ENCODE results near the gene SLC5A4.

The SLC5A4 gene

DNA sequence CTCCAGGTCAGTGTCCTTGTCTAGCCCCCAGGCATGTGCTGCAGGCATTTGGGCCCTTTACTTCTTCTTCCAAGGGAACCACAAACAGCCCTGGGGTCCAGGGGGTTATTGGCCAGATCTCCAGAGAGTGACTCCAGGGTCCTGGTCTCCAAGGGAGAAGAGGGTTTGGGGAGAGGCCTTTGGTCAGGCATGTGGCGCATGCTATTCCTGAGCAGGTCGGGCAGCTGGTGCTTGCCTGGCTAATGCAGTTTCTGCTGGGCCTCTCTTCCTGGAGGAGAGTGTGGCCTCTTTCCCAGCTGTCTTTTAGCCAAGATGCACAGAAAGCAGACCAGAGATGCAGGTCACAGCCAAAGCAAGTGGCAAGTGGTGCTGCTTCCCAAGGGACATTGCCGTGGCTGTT lies 46.5 kb downstream of the SLC5A4 start:
- Histone ChIP-seq H3K36me3 (ENCODE audit: control insufficient read depth, insufficient read depth, low read length) (no peaks in the 10 kb centered on the region), H3K9me3 (ENCODE audit: control insufficient read depth, low read length) (no peaks in the 10 kb centered on the region), H3K4me3 (ENCODE audit: insufficient read depth, low read depth, low read length, poor library complexity, severe bottlenecking) (no peak overlapping the region), H3K4me1 (ENCODE audit: control insufficient read depth, insufficient read depth, low read length, poor library complexity, severe bottlenecking) (peaks cover 14% of the 10 kb centered on the region), H3K27ac (ENCODE audit: insufficient read depth, low read length, poor library complexity, severe bottlenecking) (no peak overlapping the region), H3K27me3 (replicated peaks; ENCODE audit: control insufficient read depth, insufficient read depth, low read length, poor library complexity, severe bottlenecking) (no peaks in the 10 kb centered on the region)
- no peak for DNase-seq

DNA sequence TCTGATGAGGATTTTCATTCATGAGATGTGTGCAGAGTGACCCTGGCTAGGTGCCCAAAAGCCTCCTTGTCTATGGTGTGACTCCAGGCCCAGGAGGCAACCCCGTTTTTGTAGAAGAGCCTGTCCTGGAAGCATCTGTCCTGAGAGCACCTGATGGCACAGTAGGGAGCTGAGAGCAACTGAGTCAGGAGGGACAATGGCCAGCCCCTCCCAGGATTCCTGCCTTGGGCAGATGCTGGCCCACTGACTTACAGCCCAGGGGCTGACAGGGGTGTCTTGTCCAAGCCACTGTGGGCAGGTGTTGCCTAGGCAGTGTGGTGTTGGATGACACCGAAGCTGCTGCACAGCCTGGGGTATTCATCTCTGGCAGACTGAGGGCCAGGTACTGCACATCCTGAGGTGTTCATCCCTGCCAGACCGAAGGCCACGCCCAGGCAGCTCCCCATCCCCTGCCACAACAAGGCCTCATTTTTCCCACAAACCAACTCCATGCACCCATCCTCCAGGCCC lies 47.1 kb downstream of the SLC5A4 start:
- no peak overlapping the region for H3K4me3 ChIP-seq (ENCODE audit: insufficient read depth, low read depth, low read length, poor library complexity, severe bottlenecking)
- H3K27me3 ChIP-seq (replicated peaks; ENCODE audit: control insufficient read depth, insufficient read depth, low read length, poor library complexity, severe bottlenecking), result no peaks in the 10 kb centered on the region
- no peaks in the 10 kb centered on the region for H3K36me3 ChIP-seq (ENCODE audit: control insufficient read depth, insufficient read depth, low read length)
- no peak overlapping the region for H3K27ac ChIP-seq (ENCODE audit: insufficient read depth, low read length, poor library complexity, severe bottlenecking)
- no peaks in the 10 kb centered on the region for H3K9me3 ChIP-seq (ENCODE audit: control insufficient read depth, low read length)
- peaks cover 20% of the 10 kb centered on the region for H3K4me1 ChIP-seq (ENCODE audit: control insufficient read depth, insufficient read depth, low read length, poor library complexity, severe bottlenecking)
- no peak for DNase-seq

DNA sequence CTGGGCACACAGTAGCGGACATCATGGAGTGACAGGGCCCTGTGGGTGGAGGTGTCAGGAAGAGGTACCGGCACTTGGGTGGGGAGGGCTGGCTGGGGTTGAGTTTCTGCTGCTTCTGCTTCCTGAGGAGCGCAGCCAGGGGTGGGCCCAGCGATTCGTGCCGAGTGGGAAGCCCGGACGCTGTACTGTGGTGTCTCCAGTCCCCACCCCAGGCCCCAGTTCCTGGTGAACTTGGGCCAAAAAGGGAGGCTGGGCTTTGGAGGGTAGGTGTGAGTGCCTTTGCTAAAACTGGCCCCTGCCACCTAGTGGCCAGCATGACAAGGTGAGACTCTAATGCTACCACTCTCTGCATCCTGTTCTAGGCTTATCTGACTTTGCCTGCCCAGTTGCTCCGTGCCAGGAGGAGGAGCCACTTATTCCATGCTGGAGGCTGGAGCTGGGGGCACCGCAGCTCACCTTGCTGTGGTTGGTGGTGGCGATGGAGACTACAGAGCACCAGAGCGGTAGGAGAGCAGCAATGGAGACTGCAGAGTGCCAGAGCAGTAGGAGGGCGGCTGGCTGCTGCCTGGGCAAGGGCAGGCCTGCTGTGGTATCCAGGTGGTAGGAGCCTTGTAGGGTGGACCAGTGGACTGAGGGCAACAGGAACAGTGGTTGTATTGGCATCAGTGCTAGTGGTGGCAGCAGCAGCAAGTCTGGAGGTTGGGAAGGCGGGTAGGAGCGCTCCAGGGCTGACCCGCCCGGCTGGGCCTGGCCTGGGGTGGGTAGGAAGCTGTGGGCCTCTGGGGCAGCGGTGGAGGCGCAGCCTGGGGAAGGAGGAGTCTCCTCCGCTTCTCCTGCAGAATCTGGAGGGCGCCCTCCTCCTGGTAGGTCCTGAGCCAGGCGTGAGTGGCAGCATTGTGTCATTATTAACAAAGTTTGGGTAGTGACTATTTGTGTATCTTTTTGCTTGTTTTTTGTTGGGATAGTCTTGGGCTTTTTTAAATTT lies 48.1 kb downstream of the SLC5A4 start:
- Histone ChIP-seq H3K4me3 (ENCODE audit: insufficient read depth, low read depth, low read length, poor library complexity, severe bottlenecking) (no peak overlapping the region), H3K36me3 (ENCODE audit: control insufficient read depth, insufficient read depth, low read length) (no peaks in the 10 kb centered on the region), H3K27ac (ENCODE audit: insufficient read depth, low read length, poor library complexity, severe bottlenecking) (no peak overlapping the region), H3K4me1 (ENCODE audit: control insufficient read depth, insufficient read depth, low read length, poor library complexity, severe bottlenecking) (peaks cover 29% of the 10 kb centered on the region), H3K27me3 (replicated peaks; ENCODE audit: control insufficient read depth, insufficient read depth, low read length, poor library complexity, severe bottlenecking) (no peaks in the 10 kb centered on the region), H3K9me3 (ENCODE audit: control insufficient read depth, low read length) (no peaks in the 10 kb centered on the region)
- DNase-seq, result no peak

DNA sequence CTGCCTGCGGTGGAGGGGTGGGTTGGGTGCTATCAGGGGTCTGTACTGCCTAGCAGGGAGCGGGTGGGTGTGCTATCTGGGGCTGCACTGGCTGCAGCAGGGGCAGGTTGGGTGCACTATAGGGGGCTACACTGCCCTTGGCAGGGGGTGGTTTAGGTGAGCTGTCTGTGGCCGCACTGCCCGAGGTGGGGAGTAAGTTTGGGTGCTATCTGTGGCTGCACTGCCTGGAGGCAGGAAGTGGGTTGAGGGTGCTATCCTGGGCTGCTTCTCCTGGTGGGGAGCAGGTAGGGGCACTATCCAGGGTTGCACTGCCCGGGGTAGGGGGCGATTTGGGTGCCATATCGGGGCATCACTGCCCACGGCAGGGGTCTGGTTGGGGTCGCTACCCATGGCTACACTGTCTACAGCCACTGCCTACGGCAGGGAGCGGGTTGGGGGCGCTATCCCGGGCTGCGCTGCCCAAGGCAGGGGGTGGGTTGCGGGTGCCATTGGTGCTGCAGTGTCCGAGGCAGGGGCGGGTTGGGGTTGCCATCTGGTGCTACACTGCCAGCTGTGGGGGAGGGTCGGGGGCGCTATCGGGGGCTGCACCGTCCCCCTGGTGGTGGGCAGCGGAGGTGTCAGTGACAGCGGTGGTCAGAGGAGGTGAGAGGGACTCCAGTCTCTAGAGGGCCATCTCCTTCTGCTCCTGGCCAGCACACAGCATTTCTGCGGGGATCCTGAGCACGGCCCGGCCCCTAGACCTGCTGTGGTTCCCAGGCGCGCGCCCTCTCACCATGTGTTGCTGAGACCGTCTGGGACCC lies 49.0 kb downstream of the SLC5A4 start:
- Histone ChIP-seq H3K9me3 (ENCODE audit: control insufficient read depth, low read length) (no peaks in the 10 kb centered on the region), H3K4me1 (ENCODE audit: control insufficient read depth, insufficient read depth, low read length, poor library complexity, severe bottlenecking) (peaks cover 38% of the 10 kb centered on the region), H3K4me3 (ENCODE audit: insufficient read depth, low read depth, low read length, poor library complexity, severe bottlenecking) (no peak overlapping the region), H3K27me3 (replicated peaks; ENCODE audit: control insufficient read depth, insufficient read depth, low read length, poor library complexity, severe bottlenecking) (no peaks in the 10 kb centered on the region), H3K36me3 (ENCODE audit: control insufficient read depth, insufficient read depth, low read length) (no peaks in the 10 kb centered on the region), H3K27ac (ENCODE audit: insufficient read depth, low read length, poor library complexity, severe bottlenecking) (no peak overlapping the region)
- no peak for DNase-seq

DNA sequence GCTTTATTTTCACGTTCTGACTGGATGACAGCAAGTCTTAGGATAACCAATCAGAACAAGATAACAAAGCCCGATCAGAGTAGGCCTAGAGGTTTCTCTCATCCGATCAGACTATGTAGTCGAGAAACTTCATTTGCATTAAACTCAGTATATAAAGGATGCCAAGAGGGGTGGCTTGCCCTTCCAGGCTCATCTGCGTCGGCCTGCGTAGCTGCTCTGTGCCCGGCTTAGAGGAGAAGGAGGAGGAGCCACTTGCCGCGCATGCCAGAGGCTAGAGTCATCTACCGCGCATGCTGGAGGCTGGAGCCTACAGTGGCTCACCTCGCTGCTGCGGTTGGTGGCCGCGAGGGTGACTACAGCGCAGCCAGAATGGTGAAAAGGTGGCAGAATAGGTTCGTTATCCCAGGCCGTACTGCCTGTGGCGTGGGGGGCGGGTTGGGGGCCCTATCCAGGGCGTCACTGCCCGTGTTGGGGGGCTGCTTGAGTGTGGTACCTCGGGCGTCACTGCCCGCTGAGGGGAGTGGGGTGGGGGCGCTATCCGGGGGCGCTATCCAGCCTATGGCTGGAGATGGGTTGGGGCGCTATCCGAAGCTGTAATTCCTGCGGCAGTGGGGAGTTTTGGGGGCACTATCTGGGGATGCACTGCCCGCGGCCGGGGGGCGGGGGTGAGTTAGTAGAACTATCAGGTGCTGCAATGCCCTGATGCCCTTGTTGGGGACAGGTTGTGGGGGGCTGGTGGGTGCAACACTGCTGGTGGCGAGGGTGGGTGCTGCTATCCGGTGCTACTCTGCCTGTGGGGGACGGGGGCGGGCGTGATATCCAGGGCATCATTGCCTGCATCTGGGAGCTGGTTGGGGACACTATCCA lies 50.1 kb downstream of the SLC5A4 start, which contains the start of gene RFPL2:
TSS of gene RFPL2 (minus strand) at position 218 of the 867 bp plus-strand sequence. CDS start 2,622 bp downstream, outside the sequence.
- Histone ChIP-seq H3K9me3 (ENCODE audit: control insufficient read depth, low read length) (no peaks in the 10 kb centered on the region), H3K27me3 (replicated peaks; ENCODE audit: control insufficient read depth, insufficient read depth, low read length, poor library complexity, severe bottlenecking) (no peaks in the 10 kb centered on the region), H3K4me3 (ENCODE audit: insufficient read depth, low read depth, low read length, poor library complexity, severe bottlenecking) (peak within 1 kb of the TSS; percentile 57), H3K4me1 (ENCODE audit: control insufficient read depth, insufficient read depth, low read length, poor library complexity, severe bottlenecking) (peaks cover 44% of the 10 kb centered on the region), H3K27ac (ENCODE audit: insufficient read depth, low read length, poor library complexity, severe bottlenecking) (peak within 1 kb of the TSS; percentile 24), H3K36me3 (ENCODE audit: control insufficient read depth, insufficient read depth, low read length) (no peaks in the 10 kb centered on the region)
- DNase-seq, result peak in 1 of 3 donors; percentile 54

DNA sequence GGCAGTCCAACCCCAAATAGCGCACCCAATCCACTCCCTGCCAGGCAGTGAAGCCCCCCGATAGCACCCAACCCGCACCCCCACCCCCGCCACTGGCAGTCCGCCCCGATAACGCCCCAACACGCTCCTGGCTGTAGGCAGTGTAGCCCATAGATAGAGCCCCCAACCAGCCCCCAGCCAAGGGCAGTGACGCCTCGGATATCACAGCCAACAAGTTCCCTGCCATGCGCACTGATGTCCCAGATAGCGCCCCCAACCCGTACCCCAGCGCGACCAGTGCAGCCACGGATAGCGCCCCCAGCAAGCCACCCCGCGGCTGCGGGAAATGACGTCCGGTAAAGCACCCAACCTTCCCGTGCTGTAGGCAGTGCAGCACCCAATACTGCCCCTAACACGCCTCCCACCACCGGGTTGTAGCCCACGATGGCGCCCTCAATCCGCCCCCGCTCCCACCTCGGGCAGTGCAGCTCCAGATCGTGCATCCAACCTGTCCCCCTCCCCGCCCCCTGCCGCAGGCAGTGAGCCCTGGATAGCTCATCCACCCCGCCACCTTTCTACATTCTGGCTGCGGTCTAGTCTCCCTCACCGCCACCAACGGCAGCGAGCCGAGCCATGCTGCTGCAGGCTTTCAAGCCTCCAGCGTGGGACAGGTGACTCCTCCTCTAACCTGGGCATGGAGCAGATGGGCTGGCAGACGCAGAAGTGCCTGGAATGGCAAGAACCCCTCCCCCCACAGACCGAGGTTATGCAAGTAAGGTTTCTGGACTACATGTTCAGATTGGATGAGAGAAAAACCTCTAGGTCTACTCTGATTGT lies 50.9 kb downstream of the SLC5A4 start:
- H3K4me1 ChIP-seq (ENCODE audit: control insufficient read depth, insufficient read depth, low read length, poor library complexity, severe bottlenecking), result peaks cover 46% of the 10 kb centered on the region
- no peaks in the 10 kb centered on the region for H3K36me3 ChIP-seq (ENCODE audit: control insufficient read depth, insufficient read depth, low read length)
- H3K9me3 ChIP-seq (ENCODE audit: control insufficient read depth, low read length), result no peaks in the 10 kb centered on the region
- peak overlapping the region; percentile 24 for H3K27ac ChIP-seq (ENCODE audit: insufficient read depth, low read length, poor library complexity, severe bottlenecking)
- H3K27me3 ChIP-seq (replicated peaks; ENCODE audit: control insufficient read depth, insufficient read depth, low read length, poor library complexity, severe bottlenecking), result no peaks in the 10 kb centered on the region
- peak overlapping the region; percentile 57 for H3K4me3 ChIP-seq (ENCODE audit: insufficient read depth, low read depth, low read length, poor library complexity, severe bottlenecking)
- DNase-seq, result peak in 1 of 3 donors; percentile 31

DNA sequence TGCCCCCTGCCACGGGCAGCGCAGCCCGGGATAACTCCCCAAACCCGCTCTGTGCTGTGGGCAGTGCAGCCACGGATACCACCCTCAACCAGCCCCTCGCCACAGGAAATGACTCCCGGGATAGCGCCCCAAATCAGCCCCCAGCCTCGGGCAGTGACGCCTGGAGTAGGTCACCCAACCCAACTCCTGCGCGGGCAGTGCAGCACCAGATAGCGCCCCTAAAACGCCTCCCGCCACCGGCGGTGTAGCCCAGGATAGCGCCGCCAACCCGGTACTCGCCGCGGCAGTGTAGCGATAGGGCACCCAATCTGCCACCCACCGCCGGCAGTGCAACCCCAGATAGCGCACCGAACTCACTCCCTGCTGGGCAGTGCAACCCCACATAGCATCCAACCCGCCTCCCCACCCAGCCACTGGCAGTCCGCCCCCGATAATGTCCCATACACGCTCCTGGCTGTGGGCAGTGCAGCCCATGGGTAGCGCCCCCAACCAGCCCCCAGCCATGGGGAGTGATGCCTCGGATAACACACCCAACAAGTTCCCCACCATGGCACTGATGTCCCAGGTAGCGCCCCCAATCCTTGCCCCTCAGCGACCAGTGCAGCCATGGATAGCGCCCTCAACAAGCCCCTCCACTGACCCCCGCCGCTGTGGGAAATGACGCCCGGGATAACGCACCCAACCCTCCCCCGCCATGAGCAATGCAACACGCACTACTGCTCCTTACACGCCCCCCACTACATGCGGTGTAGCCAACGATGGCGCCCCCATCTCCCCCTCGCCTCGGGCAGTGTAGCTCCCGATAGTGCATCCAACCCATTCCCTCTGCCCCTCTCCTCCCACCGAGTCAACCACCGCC lies 51.7 kb downstream of the SLC5A4 start:
- no peaks in the 10 kb centered on the region for H3K9me3 ChIP-seq (ENCODE audit: control insufficient read depth, low read length)
- peak overlapping the region; percentile 57 for H3K4me3 ChIP-seq (ENCODE audit: insufficient read depth, low read depth, low read length, poor library complexity, severe bottlenecking)
- no peak for DNase-seq
- peaks cover 46% of the 10 kb centered on the region for H3K4me1 ChIP-seq (ENCODE audit: control insufficient read depth, insufficient read depth, low read length, poor library complexity, severe bottlenecking)
- no peak overlapping the region for H3K27ac ChIP-seq (ENCODE audit: insufficient read depth, low read length, poor library complexity, severe bottlenecking)
- no peaks in the 10 kb centered on the region for H3K27me3 ChIP-seq (replicated peaks; ENCODE audit: control insufficient read depth, insufficient read depth, low read length, poor library complexity, severe bottlenecking)
- H3K36me3 ChIP-seq (ENCODE audit: control insufficient read depth, insufficient read depth, low read length), result no peaks in the 10 kb centered on the region

DNA sequence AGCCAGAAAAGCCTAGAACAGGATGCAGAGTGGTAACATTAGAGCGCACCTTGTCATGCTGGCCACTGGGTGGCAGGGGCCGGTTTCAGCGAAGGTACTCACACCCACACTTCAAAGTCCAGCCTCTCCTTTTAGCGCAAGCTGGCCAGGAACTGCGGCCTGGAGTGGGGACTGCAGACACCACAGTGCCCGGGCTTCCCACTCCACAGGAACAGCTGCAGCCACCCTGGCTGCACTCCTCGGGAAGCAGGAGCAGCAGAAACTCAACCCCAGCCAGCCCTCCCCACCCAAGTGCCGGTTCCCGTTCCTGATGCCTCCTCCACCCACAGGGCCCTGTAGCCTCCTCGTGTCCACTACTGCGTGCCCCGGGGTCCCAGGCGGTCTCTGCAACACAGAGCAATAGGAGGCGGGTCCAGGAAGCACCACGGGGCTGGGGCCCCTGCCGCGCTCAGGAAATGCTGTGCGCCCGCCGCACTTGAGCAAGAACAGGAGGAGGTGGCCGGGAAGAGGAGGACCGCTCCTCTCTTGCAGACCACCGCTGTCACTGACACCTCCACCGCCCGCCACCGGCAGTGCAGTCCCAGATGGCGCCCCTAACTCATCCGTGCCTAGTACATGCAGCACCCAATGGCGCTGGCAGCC lies 52.5 kb downstream of the SLC5A4 start:
- no peak for DNase-seq
- H3K4me3 ChIP-seq (ENCODE audit: insufficient read depth, low read depth, low read length, poor library complexity, severe bottlenecking), result peak overlapping the region; percentile 57
- H3K4me1 ChIP-seq (ENCODE audit: control insufficient read depth, insufficient read depth, low read length, poor library complexity, severe bottlenecking), result peaks cover 46% of the 10 kb centered on the region
- no peaks in the 10 kb centered on the region for H3K9me3 ChIP-seq (ENCODE audit: control insufficient read depth, low read length)
- H3K27me3 ChIP-seq (replicated peaks; ENCODE audit: control insufficient read depth, insufficient read depth, low read length, poor library complexity, severe bottlenecking), result no peaks in the 10 kb centered on the region
- no peaks in the 10 kb centered on the region for H3K36me3 ChIP-seq (ENCODE audit: control insufficient read depth, insufficient read depth, low read length)
- H3K27ac ChIP-seq (ENCODE audit: insufficient read depth, low read length, poor library complexity, severe bottlenecking), result no peak overlapping the region

Data from effector memory CD4-positive, alpha-beta T cell (primary cell).